ENCODE results near the gene FCHSD2. TPM values are rescaled to one million over a fixed set of nuclear protein-coding genes. Genes with fewer than 3 reads are reported as not detected.

FCHSD2 gene
- total and polyA plus RNA-seq, 2 of the 13 experiments (the other 11 are each of a cell fraction or from before 2014, with no cell fraction given), result 20.5 to 24.8 TPM

GRCh38 chr11:73152861-73153483, 10.9 kb upstream of the FCHSD2 start (continued):
- TF ChIP-seq GMEB1 (CRISPR knock-in tag; IDR thresholded peaks at IDR 0.05; ENCODE audit: borderline replicate concordance) (no peak), ZFP37 (CRISPR knock-in tag; IDR thresholded peaks at IDR 0.05; ENCODE audit: borderline replicate concordance) (no peak), MTA3 (CRISPR knock-in tag; IDR thresholded peaks at IDR 0.05) (no peak), SNAPC5 (CRISPR knock-in tag; IDR thresholded peaks at IDR 0.05; ENCODE audit: borderline replicate concordance) (no peak), ZNF687 (CRISPR knock-in tag; IDR thresholded peaks at IDR 0.05) (peak; percentile 42; the same call in 1 of the 2 replicates), SMARCE1 (IDR thresholded peaks at IDR 0.05; ENCODE audit: borderline replicate concordance) (no peak), ZNF577 (CRISPR knock-in tag; IDR thresholded peaks at IDR 0.05; ENCODE audit: borderline replicate concordance, low read depth) (no peak), ZNF12 (CRISPR knock-in tag; IDR thresholded peaks at IDR 0.05) (no peak), ZEB1 (IDR thresholded peaks at IDR 0.05; ENCODE audit: insufficient replicate concordance, low read depth) (no peak), ZBED4 (CRISPR knock-in tag; IDR thresholded peaks at IDR 0.05; ENCODE audit: borderline replicate concordance) (no peak), ZFP91 (CRISPR knock-in tag; IDR thresholded peaks at IDR 0.05; ENCODE audit: borderline replicate concordance) (peak; percentile 37; the same call in 1 of the 2 replicates), NCOA2 (CRISPR knock-in tag; IDR thresholded peaks at IDR 0.05) (no peak; the same call in 1 of the 2 replicates), ASH2L (IDR thresholded peaks at IDR 0.05; ENCODE audit: insufficient read length, low read depth, low read length) (no peak), RNF219 (CRISPR knock-in tag; IDR thresholded peaks at IDR 0.05) (no peak)
